Stomach (tissue), 4 donors: Measurements from ENCODE around the gene STAT6.

ENCODE experiments used
- EP300 ChIP-seq: sonication (generic); formaldehyde crosslinking; IDR thresholded peaks from one replicate; pipeline ENCODE4 v1.6.1; 2017; ENCODE audit warnings: antibody characterized with exemption
- POLR2A ChIP-seq, 4 donors: fragments of 450-650 bp; IDR thresholded peaks; one replicate each; pipeline ENCODE4 v1.6.1; 2016; ENCODE audit warnings: antibody characterized with exemption in 4 of 4, control low read depth in 2 of 4, mild to moderate bottlenecking in 1 of 4, moderate library complexity in 1 of 4
- POLR2AphosphoS5 ChIP-seq, 3 donors: sonication (generic); formaldehyde crosslinking; IDR thresholded peaks; one replicate each; pipeline ENCODE4 v1.6.1; 2016; ENCODE audit warnings: antibody characterized with exemption in 3 of 3
- TF ChIP-seq, protein P1 (sequence below), 7 experiments: fragments of 450-650 bp in 4 of 7; fragments of 200-600 bp in 3 of 7; sonication (generic) in 3 of 7; IDR thresholded peaks; one replicate each; pipeline ENCODE4 v1.5.1; 2016 to 2019; ENCODE audit warnings: antibody characterized with exemption in 7 of 7, control low read depth in 2 of 7, mild to moderate bottlenecking in 1 of 7

DNA sequence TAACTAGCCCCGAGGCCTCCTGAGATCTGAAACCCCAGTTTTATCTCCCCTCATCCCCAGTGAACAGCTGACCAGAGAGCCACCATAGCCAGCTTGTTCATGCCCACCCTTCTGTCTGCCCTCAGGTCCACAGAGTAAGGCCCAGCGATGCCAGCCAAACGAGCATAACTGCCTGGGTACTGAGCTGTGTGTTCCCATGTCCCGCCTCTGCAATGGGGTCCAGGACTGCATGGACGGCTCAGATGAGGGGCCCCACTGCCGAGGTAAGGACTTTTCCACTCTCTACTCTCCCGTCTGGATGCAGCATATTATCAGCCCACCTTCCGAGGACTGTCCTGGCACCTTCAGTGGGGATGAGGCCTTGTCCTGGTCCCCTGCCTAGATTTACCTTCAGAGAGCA, 30.1 kb upstream of the STAT6 start:
- TF ChIP-seq POLR2AphosphoS5 (IDR thresholded peaks at IDR 0.05), result no peak
- TF ChIP-seq, protein P1, sequence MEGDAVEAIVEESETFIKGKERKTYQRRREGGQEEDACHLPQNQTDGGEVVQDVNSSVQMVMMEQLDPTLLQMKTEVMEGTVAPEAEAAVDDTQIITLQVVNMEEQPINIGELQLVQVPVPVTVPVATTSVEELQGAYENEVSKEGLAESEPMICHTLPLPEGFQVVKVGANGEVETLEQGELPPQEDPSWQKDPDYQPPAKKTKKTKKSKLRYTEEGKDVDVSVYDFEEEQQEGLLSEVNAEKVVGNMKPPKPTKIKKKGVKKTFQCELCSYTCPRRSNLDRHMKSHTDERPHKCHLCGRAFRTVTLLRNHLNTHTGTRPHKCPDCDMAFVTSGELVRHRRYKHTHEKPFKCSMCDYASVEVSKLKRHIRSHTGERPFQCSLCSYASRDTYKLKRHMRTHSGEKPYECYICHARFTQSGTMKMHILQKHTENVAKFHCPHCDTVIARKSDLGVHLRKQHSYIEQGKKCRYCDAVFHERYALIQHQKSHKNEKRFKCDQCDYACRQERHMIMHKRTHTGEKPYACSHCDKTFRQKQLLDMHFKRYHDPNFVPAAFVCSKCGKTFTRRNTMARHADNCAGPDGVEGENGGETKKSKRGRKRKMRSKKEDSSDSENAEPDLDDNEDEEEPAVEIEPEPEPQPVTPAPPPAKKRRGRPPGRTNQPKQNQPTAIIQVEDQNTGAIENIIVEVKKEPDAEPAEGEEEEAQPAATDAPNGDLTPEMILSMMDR (IDR thresholded peaks at IDR 0.05), result no peak
- TF ChIP-seq EP300, result no peak
- no peak for TF ChIP-seq POLR2A (IDR thresholded peaks at IDR 0.05)
